ENCODE results near the gene RNF130. TPM values are rescaled to one million over a fixed set of nuclear protein-coding genes. Genes with fewer than 3 reads are reported as not detected.

RNF130 gene
- total RNA-seq, 1 experiment from 2014 or later, result 31.8 TPM

GRCh38 chr5:179923436-179923835 is 148.1 kb downstream of the RNF130 start:
- Mint-ChIP-seq H3K27ac (ENCODE audit: low read depth, unreplicated experiment) (no peak overlapping the region), H3K9me3 (ENCODE audit: unreplicated experiment) (no peaks in the 10 kb centered on the region), H3K4me1 (ENCODE audit: insufficient read depth, unreplicated experiment) (no peaks in the 10 kb centered on the region), H3K36me3 (ENCODE audit: insufficient read depth, unreplicated experiment) (no peaks in the 10 kb centered on the region), H3K4me3 (ENCODE audit: unreplicated experiment) (no peak overlapping the region), H3K27me3 (ENCODE audit: insufficient read depth, unreplicated experiment) (no peaks in the 10 kb centered on the region)
- no peak for DNase-seq (ENCODE audit: unreplicated experiment)
- intact Hi-C loops (cut with micrococcal nuclease), result no loop called here
- no peak for TF ChIP-seq CTCF (IDR thresholded peaks at IDR 0.05; ENCODE audit: unreplicated experiment)
- CTCF ChIA-PET, result interaction anchor here (0.7 to 1.1 kb wide), 3 partner anchors 12 to 16 kb away, joined by 3 to 5 read pairs (median 5); no protein-coding TSS in a partner anchor
- BruUV-seq (replicated peaks), result no TSS peak
- POLR2A ChIA-PET, result interaction anchor here (1.8 kb wide), 1 partner anchor 9 kb away, joined by 5 read pairs; no protein-coding TSS in a partner anchor

GRCh38 chr5:179920175-179920574 is 151.4 kb downstream of the RNF130 start:
- H3K4me3 Mint-ChIP-seq (ENCODE audit: unreplicated experiment), result no peak overlapping the region

GRCh38 chr5:179919487-179920060 is 152.0 kb downstream of the RNF130 start:
- Mint-ChIP-seq H3K27ac (ENCODE audit: low read depth, unreplicated experiment) (no peak overlapping the region), H3K36me3 (ENCODE audit: insufficient read depth, unreplicated experiment) (no peaks in the 10 kb centered on the region), H3K4me1 (ENCODE audit: insufficient read depth, unreplicated experiment) (peaks cover under 1% of the 10 kb centered on the region), H3K27me3 (ENCODE audit: insufficient read depth, unreplicated experiment) (no peaks in the 10 kb centered on the region), H3K4me3 (ENCODE audit: unreplicated experiment) (no peak overlapping the region), H3K9me3 (ENCODE audit: unreplicated experiment) (no peaks in the 10 kb centered on the region)
- CTCF ChIA-PET, result interaction anchor here (0.9 kb wide), 1 partner anchor 13 kb away, joined by 4 read pairs; no protein-coding TSS in a partner anchor
- POLR2A ChIA-PET, result interaction anchor here (1.2 kb wide), 1 partner anchor 9 kb away, joined by 3 read pairs; no protein-coding TSS in a partner anchor
- no peak for DNase-seq (ENCODE audit: unreplicated experiment)
- no TSS peak for BruUV-seq (replicated peaks)
- intact Hi-C loops (cut with micrococcal nuclease), result no loop called here
- no peak for TF ChIP-seq CTCF (IDR thresholded peaks at IDR 0.05; ENCODE audit: unreplicated experiment)

More at GRCh38 chr5:179920175-179920574, 151.4 kb downstream of the RNF130 start:
- BruUV-seq (replicated peaks), result no TSS peak
- ChIA-PET CTCF (interaction anchor here (0.9 kb wide), 1 partner anchor 14 kb away, joined by 4 read pairs; no protein-coding TSS in a partner anchor), POLR2A (interaction anchor here (0.6 to 1.2 kb wide), 2 partner anchors 9 to 361 kb away, joined by 3 to 4 read pairs; no protein-coding TSS in a partner anchor)
- Mint-ChIP-seq H3K36me3 (ENCODE audit: insufficient read depth, unreplicated experiment) (no peaks in the 10 kb centered on the region), H3K9me3 (ENCODE audit: unreplicated experiment) (no peaks in the 10 kb centered on the region), H3K27me3 (ENCODE audit: insufficient read depth, unreplicated experiment) (no peaks in the 10 kb centered on the region), H3K4me1 (ENCODE audit: insufficient read depth, unreplicated experiment) (no peaks in the 10 kb centered on the region), H3K27ac (ENCODE audit: low read depth, unreplicated experiment) (no peak overlapping the region)
- TF ChIP-seq CTCF (IDR thresholded peaks at IDR 0.05; ENCODE audit: unreplicated experiment), result no peak
- DNase-seq (ENCODE audit: unreplicated experiment), result no peak
- intact Hi-C loops (cut with micrococcal nuclease), result no loop called here

GRCh38 chr5:179918742-179919486 is 152.6 kb downstream of the RNF130 start:
- CTCF ChIA-PET, result interaction anchor here (0.6 kb wide), 1 partner anchor 227 kb away, joined by 3 read pairs; no protein-coding TSS in a partner anchor
- intact Hi-C loops (cut with micrococcal nuclease), result no loop called here
- Mint-ChIP-seq H3K9me3 (ENCODE audit: unreplicated experiment) (no peaks in the 10 kb centered on the region), H3K4me1 (ENCODE audit: insufficient read depth, unreplicated experiment) (peaks cover 7% of the 10 kb centered on the region), H3K27me3 (ENCODE audit: insufficient read depth, unreplicated experiment) (no peaks in the 10 kb centered on the region), H3K27ac (ENCODE audit: low read depth, unreplicated experiment) (no peak overlapping the region), H3K4me3 (ENCODE audit: unreplicated experiment) (no peak overlapping the region), H3K36me3 (ENCODE audit: insufficient read depth, unreplicated experiment) (no peaks in the 10 kb centered on the region)
- no TSS peak for BruUV-seq (replicated peaks)
- DNase-seq (ENCODE audit: unreplicated experiment), result no peak
- no peak for TF ChIP-seq CTCF (IDR thresholded peaks at IDR 0.05; ENCODE audit: unreplicated experiment)
- POLR2A ChIA-PET, result interaction anchor here (1.2 kb wide), 1 partner anchor 10 kb away, joined by 3 read pairs; no protein-coding TSS in a partner anchor

Data from MCF 10A (cell line).